ENCODE measurements around the gene DPP6.

DPP6 gene

DNA sequence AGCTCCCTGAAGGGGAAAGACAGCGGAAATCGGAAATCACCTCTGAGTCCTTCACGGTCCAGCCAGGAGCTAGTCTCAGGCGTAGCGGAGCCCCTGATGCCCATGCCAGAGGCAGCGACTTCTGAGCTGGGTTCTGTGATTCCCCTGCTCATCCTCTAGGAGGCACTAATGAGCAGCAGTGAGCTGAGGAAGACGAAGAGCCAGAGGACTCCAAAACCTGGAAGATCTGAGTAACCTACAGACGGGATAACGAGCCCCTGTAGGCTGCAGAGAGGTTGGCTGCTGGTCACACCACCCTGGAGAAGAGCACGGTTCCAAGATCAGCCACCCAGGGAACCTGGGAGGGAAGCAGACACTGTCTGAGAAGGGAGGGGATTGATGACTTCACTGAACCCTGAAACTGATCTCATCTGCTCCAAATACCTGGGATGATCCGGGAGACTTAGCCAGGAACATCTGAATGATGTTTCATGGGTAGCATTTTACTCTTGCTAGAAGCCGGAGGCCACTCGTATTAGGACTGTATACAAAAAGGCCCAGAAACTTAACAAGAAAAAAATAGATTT lies 646.6 kb downstream of the DPP6 start:
- no peak for DNase-seq (ENCODE audit: low read depth, low spot score)

DNA sequence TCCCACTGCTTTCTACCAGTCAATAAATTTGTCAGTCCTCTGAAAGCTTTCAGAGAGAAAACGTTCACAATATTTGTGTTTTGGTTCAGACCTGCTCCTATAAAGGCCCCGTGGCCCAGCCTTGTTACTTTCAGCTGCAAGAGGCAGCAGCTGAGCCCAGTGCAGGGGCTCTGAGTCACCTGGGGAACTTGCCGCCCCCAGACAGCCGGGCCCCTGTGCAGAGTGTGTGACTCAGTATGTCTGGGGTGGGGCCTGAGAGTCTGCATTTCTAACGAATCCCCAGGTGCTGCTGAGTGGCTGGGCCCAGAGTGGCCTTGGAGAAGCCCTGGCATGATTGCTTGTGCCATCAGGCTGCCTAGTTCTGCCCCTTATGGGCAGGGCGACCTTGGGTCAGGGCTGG lies 647.2 kb downstream of the DPP6 start:
- DNase-seq (ENCODE audit: low read depth, low spot score) = no peak

DNA sequence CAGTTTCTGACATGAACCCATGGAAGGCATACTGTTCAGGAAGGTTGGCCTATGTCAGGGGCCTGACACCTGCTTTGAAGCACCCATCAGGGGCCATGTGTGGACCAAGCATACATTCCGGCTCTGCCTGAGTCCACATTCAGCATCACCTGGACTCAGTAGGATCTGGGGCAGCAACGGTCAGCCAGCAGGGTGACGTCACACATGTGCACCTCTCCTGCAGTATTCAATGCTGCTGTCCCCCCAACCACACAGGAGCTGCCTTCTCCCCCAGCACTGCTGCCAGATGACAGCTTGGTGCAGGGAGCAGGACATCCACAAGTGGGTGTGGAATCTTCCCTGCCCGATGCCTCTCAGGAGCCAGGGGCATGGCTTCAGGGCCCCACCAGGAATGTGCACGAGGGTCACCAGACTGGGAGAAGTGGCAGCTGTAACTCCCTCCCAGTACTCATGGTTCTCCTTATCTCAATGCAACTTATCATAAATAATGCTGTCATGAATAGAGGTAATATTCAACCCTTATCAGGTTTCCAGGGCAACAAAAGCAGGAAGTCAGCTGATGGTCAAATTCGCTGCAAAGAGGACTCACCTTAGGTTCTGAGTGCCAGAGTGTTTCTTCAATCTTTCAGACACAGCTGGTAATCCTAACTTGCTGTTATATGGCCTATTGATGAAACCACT lies 657.8 kb downstream of the DPP6 start:
- no peak for DNase-seq (ENCODE audit: low read depth, low spot score)

DNA sequence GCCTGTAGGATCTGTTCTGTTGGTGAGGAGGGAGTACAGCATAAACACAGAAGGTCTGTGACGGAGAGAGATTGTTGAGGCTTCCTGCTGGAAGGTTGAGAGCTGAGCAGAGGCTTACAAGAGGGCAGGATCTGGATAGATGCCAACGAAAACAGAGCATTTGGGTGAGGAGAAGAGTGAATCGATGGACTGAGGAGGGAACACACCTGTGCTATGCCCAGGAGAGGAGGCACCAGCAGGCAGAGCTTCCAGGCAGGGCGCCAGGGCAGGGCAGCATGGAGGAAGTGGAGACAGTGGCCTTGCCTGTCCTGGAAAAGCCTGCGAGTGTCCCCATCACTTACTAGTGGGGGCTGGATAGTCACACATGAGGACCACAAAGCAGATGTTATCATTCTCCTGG lies 667.8 kb downstream of the DPP6 start:
- DNase-seq (ENCODE audit: low read depth, low spot score) = no peak

DNA sequence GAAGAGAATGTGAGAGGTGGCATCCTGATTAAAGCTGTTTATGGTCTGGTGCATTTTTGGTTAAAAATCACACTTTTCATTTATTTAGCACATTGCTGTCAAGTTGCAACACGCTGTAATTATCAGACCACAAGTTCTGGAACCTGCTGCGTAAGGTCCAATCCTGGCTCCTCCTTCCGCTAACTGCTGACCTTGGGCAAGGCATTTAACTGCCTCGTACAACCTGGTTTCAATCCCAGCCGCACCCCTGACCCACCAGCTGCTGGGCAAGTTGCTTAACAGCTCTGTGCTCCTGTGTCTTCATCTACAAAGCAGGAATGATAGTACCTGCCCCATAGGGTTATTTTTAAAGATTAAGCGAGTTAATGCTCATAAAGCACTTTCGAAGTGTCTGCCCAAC lies 668.9 kb downstream of the DPP6 start:
- no peak for DNase-seq (ENCODE audit: low read depth, low spot score)

DNA sequence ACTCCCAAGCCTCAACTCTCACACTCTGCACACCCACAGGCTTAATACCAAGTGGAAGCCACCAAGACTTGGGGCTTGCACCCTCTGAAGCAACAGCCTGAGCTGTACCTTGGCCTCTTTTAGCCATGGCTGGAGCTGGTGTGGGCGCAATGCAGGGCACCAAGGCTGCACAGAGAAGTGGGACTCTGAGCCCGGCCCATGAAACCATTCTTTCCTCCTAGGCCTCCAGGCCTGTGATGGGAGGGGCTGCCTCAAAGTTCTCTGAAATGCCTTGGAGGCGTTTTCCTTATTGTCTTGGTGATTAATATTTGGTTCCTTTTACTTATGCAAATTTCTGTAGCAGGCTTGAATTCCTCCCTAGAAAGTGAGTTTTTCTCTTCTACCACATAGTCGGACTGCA lies 674.2 kb downstream of the DPP6 start:
- no peak for DNase-seq (ENCODE audit: low read depth, low spot score)

DNA sequence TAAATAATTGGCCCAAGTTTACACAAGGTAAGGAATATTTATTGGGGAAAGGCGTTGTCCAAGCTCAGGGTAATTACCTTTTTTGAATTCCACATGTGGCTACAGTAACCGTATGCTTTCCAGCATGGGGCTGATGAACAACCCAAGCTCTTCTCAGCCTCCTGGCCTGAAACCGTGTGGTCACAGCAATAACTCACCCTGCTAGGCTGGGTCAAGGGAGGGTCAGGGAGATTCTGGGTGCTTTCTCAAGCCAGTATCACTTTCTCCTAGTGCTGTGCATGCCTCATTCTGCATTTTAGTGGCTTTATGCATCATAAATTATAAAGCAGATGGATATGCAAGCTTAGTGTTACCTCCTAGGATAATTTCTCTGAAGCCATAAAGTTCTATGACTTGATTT lies 676.9 kb downstream of the DPP6 start:
- no peak for DNase-seq (ENCODE audit: low read depth, low spot score)

DNA sequence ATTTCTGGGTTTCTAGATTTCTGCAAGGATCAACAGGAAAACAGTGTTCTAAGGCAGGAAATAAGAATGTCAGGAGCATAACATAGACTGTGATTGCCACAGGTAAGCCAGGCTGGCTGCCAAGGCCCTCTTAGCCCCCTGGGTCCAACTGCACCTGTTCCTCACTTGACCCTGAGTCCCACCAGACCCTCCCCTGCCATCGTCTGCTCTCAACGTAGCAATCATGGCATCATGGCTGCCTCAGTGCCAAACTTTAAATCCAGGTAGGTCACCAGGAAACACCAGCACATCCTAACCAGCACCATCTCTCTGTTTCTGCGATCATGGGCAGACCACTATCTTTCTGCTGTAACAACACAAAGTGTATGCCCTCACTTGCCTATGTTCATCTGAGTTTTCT lies 683.6 kb downstream of the DPP6 start:
- DNase-seq (ENCODE audit: low read depth, low spot score) = no peak

DNA sequence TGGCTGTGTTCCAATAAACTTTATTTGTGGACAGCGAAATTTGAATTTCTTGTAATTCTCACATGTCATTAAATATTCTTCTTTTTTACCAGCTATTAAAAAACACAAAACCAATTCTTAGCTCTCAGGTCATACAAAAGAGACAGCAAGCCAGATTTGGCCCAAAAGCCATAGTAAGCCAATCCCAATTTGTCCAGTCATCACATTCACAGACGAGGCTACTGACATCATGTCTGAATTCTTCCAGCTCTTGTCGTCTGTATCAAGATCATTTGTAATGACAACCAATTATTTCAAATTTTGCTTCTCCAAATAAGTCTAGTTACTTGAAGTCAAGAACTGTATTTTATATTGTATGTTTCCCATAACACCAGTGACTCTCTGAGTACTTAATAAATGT lies 684.2 kb downstream of the DPP6 start:
- no peak for DNase-seq (ENCODE audit: low read depth, low spot score)

DNA sequence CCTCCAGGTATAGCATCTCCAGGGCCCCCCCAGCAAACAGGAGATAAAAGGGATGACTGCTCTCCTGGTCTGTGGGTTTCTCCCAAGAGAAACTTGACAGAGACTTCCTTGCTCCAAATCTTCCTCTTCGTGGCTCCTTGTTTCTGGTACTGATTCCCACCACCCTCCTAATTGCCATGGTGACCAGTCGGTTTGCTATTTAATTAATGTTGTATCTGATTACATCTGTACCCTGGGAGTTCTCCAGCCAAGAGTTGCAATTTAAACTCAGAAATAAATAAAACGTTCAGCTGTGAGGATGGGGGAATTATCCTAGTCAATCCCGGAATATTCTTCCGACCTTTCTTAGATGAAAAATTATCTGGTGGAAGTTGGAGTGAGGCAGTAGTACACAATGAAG lies 686.0 kb downstream of the DPP6 start:
- no peak for DNase-seq (ENCODE audit: low read depth, low spot score)

DNA sequence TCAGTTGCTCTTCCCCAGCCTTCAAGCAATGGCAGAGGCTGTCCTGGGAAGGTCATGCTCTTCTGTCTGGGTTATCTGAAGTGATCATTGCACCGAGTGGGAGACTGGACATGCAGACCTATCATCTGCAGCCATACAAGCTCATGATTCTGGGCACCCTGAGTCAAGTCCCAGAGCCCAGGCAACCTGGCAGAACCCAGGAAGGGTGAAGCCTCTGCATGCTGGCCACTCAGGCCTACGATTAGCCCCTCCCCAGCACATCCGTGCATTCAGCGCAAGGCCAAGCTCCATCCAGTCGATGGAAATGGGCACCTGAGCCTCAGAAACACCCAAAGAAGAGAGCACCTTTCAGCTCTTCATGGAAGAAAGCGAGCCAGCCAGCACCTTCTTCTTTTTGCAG lies 688.9 kb downstream of the DPP6 start:
- DNase-seq (ENCODE audit: low read depth, low spot score) = no peak

DNA sequence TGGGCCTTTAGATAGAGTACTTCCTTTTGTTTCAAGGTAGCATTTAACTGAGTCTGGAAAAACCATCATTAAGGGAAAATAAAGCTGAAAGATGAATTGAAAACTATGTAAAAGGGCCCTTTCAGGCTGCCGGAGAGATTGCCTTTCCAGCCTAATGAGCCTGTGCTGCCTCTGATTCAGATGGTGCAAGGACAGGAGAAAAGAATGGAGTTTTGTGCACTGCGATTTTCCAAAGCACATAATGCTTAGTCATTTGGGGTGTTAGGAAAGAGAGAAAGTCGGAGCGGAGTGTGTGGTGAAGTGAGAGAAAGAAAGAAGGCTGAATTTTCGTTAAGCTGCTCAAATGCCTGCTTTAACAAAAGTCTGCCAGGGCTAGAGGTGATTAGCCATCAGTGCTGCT lies 691.0 kb downstream of the DPP6 start:
- no peak for DNase-seq (ENCODE audit: low read depth, low spot score)

DNA sequence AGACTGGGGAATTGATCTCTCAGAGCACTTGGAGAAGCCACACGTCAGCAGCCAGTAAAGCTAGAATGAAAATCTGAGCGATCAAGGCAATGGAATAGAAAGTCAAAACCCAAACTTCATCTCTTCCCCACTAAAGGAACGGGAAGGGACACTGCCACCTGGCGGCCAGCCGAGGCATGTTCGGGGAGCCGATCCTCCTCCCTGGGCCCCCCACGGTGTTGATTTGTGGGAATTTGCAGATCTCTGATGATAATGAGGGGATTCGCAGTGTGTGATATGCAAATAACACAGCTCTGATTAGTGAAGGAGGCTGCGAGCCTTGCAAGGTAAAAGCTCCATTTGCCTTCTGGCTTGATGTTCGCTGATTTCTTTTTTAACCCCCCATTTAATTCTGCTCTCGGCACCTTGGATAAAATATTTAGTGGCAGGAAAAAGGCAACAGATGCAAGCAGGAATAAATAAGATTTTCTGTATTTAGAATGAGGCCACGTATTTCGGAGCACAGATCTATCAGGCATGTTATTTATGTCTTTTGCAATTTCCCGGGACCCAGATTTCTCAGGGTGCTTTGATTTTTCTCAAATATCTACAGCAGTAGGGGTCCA lies 692.2 kb downstream of the DPP6 start:
- no peak for DNase-seq (ENCODE audit: low read depth, low spot score)

DNA sequence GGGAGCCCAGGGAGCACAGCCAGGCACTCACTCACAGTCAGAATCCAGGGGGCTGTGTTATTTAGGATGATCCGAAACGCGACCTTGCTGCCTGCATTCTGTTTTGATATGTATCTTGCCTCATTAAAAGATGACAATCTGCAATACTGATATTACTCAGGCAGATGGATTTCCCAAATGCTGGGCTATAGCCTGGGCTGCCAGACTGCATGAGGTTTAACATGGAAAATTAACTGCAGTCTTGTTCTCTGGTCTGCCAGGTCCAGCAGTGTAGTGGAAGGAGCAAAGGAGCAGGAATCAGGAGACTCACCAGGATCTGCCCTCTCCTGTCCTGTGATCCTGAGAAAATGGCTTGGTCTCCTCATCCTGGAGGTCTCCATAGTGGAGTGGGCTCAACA lies 692.7 kb downstream of the DPP6 start:
- DNase-seq (ENCODE audit: low read depth, low spot score) = no peak

DNA sequence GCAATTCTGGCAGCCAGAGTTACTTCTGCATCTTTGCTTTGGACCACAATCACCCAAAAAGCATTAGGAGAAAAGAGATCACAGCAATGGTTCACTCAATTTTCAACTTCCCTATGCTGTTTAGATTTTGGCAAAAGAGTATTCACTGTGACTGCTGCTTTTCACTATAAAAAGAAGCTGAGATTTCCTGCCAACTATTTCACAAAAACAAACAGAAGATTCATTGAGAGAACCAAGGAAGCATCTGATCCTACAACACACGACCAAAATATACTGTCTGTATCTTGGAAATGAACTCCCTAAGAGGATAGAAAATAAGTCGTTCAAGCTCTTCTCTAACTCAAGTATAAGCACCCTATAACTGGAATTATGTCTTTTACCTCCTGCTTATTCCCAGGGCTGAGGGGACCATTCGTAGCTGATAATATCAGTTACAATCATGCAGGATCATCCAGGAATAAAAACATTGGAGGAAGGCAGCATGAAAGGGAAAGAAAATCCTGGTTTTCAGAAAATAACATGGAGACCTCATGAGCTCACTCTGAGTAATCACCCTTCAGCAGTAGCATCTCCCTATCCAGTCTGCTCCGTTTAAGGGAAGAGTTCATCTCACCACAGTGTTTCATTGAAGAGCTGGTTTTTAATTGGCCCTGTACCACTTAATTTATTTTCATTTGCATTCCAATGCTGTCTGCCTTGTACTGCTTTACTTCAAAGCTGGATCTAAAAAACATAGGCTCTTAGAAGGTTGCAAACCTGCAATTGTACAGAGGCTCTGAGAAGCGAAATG lies 694.6 kb downstream of the DPP6 start:
- no peak for DNase-seq (ENCODE audit: low read depth, low spot score)

DNA sequence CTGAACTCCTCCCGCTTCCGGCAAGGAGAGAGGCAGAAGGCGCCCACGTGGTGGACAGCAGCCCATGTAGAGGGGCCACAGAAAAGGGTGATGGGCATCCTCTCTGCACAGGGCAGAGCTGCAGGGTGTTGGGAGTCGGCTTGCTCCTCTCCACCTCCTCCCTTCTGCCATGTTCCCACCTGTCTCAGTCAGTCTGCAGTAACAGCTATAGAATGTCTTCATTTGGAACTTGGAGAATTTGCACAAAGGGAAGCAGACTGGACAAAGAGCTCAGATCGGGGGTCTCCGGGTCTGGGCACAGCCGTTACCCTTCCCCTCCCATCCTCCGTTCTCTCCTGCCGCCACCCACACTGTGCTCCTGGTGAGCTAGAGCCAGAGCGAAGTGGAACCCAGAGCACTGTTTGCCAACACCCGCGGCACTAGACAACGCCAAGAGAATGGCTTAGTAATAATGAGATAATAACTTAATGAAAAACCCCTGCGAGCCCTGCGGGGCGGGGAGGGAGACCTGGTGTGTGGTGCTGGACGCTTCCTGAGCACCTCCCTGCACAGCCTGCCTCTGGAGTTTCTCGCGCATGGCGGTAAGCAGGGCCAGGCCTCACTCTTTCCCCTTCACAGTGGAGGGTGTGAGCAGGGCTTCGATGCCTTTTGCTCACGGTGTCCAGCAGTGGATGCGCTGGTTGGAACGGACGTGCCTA lies 696.0 kb downstream of the DPP6 start:
- no peak for DNase-seq (ENCODE audit: low read depth, low spot score)

DNA sequence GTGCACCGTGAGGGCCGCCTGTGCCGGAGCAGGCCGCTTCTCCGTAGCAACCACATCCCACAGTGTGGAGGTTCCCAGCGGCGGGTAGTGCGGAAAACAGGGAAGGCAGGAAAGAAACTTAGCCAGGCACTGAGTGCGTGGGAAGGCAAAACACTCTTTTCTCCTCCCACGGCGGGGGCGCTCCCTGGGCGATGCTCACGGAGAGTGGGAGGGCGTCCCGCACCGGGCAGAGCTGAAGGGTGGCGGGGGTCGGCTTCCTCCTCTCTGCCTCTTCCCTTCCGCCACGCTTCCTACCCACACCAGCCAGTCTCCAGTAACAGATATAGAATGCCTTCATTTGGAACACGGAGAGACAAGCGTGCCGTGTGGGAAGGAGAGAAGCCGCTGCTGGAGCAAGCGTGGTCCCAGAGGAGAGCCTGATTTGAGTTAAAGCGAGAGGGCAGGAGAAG lies 698.2 kb downstream of the DPP6 start:
- DNase-seq (ENCODE audit: low read depth, low spot score) = no peak

DNA sequence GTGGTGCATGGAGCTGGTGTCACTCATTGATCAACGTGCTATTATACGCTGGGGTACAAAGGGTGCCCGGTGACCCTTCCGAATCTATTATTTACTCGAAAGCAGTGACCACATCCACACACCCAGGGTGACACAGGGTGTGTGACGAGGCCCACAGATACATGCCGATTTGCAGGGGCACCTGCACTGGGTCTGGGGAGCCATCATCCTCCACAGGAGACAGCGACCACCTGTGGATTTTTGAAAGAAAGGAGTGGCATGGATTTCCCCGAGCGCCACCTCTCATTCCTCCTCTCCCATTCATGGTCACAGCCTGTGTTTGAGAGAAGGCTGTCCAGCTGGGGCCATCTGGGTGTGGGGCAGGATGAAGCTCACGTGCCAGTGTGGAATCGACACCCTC lies 701.0 kb downstream of the DPP6 start:
- no peak for DNase-seq (ENCODE audit: low read depth, low spot score)

DNA sequence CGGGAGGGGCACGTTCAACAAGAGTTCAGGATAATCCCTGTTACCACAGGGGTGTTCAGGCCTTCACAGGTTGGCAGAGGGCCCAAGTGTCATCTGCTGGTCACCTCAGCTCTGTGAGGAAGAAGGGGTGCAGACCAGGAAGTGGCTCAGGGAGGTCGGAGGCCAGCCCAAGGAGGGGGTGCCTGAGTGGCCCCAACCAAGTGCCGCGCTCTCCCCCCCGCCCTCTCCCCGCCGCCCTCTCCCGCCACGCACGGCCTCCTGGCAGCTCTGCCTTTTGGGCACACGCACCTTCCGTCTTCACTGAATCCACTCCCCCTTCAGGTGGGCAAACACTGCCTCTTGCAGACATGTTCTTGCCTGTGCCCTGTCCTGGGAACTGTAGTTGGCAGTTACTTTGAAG lies 705.6 kb downstream of the DPP6 start:
- DNase-seq (ENCODE audit: low read depth, low spot score) = no peak

DNA sequence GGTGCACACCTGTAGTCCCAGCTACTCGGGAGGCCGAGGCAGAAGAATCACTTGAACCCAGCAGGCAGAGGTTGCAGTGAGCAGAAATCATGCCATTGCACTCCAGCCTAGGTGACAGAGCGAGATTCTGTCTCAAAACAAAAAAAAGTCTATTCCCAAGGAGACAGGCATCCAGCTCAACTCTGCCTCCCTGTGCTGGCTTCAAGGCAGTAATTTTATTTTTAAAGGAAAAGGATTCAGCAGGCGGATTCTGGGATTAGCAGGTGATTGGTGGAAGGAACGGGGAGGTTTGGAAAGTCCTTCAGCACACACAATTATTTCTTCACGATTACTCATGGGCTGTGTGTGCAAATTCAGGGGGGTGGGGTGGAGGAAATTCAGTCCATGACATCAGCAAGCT lies 707.8 kb downstream of the DPP6 start:
- DNase-seq (ENCODE audit: low read depth, low spot score) = no peak

DNA sequence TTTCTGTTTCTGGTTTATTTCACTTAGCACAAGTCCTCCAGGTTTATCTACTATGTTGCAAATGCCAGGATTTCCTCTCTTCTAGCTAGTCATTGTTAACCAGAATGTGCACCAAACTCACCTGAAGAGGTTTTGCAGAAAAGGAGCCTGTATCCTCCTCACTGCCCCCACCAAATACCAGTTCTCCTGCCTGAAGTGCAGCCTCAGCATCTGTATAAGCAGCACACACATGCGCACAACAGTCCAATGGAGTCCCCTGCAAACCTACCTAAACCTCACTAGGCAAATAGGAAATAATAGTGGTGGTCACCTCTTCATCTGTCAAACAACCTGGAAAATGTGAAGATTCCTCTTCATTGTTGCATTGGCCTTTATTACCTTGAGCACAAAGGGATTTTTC lies 712.9 kb downstream of the DPP6 start:
- no peak for DNase-seq (ENCODE audit: low read depth, low spot score)

DNA sequence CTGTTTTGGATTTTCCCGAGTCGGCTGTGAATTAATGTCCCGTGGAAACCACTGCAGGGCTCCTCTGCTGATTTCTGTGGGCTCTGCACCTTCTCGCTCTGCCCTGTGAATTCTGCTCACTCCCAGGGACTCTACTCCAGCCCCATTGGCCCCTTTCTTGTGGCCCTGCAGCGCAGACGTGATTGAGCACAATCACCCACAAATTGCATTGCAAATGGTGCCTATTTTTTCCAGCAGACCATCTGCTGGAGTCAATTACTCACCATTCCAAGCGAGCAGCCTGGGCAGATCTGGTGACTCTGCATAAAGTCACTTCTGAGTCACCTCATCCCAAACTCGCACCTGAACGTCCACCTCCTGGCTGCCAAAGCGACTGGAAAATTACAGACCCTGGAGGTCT lies 714.9 kb downstream of the DPP6 start:
- no peak for DNase-seq (ENCODE audit: low read depth, low spot score)

Measured in activated naive CD8-positive, alpha-beta T cell treated with anti-CD3 and anti-CD28 coated beads, Interleukin-2, amount 50 U/mL, for 16 hours (primary cell).